NK-92 (cell line): ENCODE results near the gene SULT4A1.
"Not testable (repeated sequence)": the region's sequence is repeated elsewhere in the genome, so short reads cannot be mapped to it uniquely, and the experiment has no call there.

Source experiments
- DNase-seq: peaks from one replicate; lab custom pipeline; 2025; ENCODE audit not compliant: unreplicated experiment; lab: John Stamatoyannopoulos, UW

The SULT4A1 gene

DNA sequence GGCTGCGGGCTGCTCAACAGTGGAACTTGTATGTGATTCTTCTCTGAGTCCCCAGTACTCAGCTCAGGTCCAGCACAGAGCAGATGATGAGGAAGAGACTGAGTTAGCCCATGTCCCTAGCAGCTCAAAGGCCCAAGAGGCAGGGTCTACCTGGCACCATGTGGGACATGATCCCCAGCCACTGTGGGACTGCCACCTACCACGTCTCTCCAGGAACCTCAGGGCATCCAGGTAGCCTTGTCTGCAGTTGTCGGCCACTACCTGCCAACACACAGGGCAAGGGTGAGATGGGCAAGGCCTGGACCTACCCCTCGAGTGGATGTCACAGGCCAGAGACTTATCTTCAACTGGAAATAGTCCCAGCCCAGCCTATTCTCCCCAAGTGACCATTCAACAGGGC, 25.1 kb upstream of the SULT4A1 start:
- DNase-seq = no peak

DNA sequence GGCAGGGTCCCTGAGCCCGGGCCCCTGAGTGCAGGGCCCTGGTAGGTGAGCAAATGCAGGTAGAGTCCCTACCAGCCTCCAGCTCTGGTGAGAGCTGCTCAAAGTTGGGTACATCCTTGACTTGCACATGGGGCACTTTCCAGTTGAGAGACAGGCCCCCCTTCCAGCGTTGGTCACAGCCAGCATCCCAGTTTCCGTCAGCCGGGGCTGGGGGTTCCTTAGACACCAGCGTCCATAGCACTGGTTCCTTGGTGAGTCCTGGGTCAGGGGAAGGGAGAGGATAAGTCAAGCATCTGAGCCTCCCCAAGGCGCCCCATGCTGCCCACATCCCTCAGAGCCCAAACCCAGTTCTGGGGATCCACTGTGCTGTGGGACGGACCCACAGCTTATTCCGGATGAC, 23.9 kb upstream of the SULT4A1 start:
- DNase-seq = no peak

DNA sequence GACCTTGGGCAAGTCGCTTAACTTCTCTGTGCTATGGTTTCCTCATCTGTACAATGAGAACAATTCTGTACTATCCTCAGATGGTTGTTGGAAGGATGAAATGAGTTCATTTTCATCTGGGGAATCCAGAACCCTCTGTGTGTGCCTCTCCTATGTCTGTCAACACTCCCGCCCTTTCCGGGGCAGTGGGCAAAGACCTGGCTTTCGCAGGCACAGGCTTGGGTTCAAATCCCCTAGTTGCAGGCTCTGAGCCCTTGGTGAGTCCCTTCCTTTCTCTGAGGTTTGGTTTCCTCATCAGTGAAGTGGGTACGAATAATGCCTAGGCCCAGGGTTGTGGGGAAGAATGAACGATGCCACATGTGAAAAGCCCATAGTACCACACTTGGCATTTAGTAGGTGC, 23.5 kb upstream of the SULT4A1 start:
- no peak for DNase-seq

DNA sequence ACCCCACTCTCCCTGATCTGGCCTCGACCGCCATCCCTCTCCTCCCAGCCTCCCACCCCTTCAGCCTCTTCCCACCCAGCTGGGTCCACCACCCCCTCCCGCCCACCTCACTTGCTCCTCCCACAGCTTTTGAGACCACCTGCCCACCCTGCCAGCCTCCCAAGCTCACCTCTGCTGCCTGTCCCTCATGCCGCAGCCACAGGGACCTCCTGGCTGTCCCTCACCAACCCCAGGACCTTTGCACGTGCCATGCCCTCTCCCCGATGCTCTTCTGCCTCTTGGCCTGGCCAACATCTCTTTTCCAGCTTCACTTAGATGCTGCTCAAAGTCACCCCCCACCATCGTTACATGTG, 23.0 kb upstream of the SULT4A1 start:
- no peak for DNase-seq

DNA sequence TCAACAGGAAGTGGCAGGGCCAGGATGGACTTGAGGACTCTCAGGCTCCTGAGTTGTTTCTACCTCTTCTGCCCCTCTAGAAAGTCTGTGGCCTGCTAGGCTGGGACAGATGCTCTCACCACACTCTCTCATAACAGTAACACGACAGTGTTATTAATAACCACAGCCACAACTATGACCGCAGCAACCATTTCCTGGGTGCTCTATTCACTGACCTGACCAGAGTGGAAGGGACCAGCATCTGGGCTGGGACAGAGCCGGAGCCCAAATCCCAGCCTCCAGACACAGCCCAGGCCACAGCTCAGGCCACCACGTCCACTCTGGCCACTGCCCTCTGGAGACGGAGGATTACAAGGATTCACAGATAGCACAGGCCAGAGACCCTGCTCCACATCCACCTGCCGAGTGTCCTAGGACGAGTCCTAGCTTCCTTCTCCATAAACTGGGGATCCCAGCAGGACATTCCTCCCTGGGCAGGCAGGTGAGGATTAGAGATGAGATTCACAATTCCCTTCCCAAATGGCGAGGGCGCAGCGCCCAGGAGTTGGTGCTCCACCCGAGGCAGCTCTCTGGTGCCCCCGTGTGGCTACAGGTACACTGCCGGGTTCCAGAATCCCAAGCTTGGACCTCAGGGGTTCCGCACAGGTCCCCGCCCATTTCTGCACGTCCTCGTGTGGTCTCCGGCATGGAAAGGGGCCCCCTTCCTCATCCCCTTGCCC, 22.4 kb upstream of the SULT4A1 start:
- DNase-seq = no peak

DNA sequence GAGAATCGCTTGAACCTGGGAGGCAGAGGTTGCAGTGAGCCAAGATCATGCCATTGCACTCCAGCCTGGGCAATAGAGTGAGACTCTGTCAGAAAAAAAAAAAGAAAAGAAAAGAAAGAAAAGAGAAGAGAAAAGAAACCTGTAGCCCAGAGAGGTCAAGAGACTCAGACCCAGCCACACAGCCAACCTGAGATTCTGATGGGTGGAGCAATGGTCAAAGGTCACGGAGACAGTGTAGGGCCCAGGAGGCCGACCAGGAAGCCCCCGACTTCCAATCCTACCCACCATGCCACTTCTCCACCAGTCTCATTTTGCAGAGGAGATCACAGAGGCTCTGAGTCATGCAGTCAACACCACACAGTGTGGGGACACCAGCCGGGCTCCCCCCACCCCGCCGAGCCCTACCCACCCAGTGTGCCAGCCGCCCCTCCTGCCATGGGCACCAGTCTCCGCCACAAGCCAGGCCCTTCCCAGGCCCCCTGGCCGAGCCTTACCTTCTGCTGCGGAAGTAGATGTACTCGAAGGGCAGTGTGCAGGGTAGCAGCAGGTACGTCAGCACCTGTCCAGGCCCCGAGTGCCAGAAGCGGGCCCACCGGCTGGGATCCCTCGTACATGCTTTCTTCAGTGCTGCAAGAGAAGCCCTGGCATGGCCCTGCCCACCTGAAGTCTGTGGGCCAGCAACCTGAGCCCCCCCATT, 21.6 kb upstream of the SULT4A1 start:
- DNase-seq = no peak

DNA sequence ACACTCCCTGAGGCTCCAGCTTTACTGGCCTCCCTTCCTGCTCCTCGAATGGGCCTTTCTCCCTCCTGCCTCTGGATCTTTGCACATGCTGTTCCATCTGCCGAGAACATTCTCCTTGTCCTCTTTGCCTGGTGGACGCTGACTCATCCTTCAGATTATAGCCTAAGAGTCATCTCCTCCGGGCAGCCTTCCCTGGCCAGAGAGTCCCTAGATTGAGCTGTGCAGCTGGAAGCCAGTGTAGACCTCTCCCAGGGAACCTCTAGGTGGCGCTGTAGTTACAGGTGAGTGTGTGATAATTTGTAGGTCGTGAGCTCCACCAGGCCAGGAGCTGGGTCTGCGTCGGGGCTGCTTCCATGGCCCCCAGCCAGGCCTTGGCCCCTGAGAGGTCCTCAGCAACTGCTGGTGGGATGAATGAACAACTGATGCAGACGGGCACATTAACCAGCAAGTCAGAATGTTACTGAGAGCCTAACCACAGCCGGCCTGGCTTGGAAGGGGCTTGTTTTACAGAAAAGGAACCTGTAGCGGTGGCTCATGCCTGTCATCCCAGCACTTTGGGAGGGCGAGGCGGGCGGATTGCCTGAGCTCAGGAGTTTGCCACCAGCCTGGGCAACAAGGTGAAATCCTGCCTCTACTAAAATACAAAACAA, 20.8 kb upstream of the SULT4A1 start:
- no peak for DNase-seq

DNA sequence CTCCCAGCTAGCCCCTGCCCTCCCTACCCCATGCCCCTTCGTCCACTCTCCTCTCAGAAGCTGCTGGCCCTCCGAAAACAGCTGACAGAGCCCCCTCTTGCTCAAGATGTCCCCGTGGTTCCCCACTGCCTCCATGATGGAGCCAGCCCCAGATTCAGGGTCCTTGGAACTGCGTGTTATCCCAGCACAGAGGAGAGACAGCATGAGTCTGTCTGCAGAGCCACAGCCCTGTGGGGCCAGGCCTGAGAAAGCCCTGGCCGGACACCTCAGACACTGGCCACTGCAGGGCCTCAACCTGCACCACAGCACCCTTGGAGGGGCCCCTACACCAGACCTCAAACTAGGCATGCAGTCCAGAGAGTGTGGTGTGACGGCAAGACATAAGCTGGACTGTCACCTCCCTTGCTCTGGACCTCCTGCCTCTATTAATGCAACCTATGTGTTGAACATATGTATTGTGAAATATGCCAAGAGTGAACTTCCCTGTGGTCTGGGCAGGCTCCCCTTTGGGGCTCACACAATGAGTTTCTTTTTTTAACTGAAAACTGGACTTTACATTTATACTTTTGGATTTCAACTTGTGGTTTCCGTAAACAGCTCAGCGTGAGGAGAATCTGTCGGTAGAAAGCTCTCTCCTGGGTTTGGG, 19.9 kb upstream of the SULT4A1 start:
- DNase-seq = no peak

DNA sequence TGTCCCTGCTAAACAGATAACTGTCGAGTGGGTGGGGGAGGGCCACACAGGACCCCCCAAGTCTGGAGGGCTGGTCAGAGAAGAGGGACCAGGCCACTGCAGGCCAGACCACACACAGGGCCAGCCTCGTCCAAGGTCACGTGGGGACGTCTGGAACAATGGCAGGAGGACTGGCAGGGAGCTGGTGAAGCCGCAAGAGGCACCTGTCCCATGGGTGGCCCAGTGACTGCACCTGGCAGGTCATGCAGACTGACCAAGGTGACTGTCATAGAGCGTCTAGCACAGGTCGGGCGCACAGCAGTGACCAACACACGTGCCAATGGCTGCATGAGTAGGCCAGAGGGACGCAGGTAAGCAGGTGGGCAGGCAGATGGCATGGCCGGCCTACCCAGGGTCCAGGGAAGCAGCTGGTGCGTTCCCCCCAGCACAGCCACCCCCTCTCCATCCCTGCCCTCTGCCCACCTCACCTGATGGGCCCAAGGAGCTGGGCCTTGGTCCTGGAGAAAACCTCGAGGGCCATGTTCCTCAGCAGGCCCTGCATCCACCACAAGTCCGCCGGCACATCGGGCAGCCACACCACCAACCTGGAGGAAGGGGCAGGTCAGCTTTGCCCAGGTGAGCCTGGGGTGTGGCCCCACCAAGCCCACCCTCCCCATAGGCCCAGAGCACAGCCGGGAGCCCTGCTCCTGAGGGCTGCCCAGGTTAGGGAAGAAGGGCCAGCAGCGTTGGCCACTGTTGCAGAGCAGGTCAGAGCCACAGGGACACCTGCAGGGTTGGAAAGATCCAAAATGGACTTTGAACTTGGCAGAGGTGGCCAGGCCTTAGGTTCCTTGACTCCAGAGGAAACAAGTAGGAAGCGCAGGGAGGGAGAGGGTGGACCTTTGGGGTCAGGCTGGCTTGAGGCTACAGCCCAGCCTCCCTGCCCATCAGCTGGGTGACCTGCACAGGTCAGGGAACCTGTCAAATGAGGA, 19.1 kb upstream of the SULT4A1 start:
- no peak for DNase-seq

DNA sequence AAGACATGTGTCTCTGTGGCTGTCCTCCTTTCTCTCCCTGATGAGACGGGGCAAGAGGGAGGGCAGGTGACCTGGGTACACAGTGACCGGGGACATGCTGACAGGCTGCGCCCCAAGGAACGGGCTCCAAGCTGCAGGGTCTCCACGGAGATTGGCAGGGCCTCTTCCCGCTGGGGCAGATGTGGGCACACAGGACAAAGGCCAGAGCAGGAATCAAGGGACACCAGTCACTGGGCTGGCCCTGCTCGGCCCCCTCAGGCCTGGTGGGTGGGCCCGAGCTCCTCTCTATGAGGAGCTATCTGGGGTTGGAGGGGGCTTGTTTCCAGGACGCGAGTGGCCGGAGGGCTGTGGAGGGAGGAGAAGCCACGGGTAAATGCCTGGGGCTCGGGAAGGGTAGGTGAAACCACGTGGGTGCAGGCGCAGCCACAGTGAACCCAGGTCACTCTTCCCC, 18.3 kb upstream of the SULT4A1 start:
- no peak for DNase-seq

DNA sequence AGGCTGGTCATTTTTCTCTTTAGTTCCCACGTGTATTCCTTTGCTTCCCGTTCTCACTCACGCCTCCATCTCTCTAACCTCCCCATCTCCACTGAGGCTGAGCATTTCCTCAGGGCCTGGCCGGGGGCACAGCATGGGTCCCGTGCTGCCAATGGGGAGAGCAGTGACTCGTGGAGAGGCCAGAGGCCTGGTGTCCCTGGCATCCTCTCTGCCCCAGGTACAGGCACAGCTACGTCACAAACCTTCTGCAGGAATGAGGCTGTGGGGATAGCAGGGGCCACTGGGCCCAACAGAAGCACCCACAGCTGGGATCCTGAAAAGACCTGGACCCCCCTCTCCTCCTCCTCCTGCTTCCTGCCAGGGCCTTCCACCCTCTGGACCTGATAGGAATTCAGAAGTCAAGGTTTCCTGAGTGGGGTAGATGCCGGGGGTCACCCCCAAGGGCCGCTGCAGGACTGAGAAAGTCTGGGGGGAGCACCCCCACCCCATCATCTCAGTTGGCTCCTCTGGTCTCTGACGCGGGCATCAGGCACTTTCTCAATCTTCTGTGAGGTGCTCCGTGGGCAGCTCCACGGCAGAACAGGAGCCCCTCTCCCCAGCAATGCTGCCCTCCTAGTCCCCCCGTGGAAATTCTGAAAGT, 17.7 kb upstream of the SULT4A1 start:
- no peak for DNase-seq

DNA sequence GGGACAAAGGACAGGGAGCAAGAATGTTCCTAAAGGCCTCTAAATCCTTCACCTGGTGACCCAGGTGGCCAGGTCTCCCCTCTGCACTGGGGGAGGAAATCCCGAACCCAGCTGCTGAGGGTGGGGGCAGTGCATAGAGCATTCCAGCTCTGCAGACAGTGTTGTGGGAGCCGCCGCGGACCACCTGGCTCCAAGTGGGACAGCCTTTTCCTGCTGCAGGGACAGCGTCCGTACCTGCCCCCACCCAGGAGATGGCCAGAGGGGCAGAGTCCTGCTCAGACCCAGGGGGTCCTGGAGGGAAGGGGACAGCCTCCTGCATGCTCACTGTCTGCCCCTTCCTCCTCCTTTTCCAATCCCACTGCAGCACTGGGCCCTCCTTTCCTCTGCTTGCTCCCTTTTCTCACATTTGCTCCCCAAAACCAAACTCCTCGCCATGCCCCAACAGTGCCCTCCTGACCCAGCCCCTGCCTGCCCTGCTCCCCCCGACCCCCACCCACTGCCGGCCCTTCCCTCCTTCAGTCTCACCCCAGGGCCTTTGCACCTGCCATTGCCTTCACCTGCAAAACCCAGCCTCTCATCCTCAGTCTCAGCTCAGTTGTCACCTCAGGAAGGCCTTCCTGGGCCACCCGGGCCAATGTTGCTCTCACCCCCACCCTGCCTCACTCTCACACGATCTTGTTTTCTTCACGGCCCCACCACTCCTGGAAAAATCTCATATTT, 16.7 kb upstream of the SULT4A1 start:
- no peak for DNase-seq

DNA sequence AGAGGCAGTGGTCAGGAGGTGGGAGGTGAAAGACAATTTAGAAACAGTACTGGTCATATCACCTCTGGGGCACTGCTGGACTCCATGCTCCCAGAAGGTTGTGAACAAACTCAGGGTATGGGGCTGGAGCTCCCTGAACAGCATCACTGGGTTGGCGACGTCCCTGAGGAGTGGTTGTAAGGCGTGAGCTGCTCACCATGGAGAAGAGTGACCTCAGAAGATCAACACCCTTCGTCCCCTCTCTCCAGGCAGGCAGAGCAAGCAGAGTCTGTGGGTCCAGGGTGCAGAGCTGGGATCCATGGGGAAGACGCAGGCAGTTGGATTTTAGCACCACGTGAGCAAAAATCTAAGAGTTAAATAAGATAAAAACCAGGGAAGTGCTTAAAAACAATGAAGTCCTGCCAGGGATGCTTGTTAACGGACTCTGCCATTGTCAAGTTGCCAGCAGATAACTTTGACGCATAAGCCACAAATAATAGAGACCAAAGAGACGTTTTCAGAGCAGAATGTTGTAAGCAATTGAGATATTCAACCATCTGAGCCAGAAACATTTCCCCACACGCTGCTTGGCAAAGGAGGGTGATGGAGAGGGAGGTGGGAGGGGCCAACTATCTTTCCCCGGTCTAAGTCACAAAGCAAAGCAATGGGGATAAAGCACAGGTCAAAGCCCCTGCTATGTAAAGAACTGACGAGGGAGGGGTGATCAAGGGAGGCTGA, 15.9 kb upstream of the SULT4A1 start:
- no peak for DNase-seq

DNA sequence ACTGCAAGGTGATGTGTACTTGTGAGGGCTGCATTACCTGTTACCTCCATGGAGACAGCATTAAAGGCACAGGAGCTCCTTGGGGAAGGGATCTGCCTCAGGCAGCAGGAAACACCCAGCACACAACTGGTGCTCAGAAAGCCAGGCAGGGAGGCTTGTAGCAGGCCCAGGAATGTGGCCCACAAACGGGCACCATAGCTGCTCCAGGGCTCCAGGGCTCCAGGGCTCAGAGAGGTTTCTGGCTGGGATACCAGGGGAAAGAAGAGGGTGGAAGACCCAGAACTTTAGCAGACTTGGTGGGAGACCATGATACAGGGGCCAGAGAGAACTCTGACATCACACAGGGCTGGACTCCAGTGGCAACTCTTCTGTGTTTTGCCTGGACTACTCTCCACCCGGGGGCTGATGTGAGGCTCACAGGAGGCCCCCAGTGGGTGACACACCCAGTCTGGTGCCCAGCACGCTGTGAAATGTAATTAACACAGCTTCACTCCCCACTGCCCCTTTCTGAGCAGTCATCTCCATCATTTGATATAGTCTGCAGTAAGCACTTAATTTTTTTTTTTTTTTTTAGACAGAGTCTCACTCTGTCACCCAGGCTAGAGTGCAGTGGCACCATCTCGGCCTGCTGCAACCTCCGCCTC, 14.7 kb upstream of the SULT4A1 start:
- no peak for DNase-seq

DNA sequence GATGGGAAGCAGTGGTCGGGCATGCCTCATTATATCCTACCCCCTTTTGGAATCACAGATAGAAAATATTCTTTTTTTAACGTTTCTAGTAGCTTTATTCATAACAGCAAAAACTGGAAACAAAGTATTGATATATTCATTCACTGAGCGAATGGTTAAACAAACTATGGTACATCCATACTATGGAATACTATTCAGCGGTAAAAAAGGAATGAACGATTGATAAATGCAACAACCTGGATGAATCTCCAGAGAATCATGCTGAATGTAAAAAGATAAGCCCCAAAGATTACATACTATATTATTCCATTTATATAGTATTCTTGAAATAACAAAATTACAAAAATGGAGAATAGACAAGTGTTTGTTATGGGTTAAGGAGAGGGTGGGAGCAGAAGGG, 7.5 kb upstream of the SULT4A1 start:
- DNase-seq = no peak

DNA sequence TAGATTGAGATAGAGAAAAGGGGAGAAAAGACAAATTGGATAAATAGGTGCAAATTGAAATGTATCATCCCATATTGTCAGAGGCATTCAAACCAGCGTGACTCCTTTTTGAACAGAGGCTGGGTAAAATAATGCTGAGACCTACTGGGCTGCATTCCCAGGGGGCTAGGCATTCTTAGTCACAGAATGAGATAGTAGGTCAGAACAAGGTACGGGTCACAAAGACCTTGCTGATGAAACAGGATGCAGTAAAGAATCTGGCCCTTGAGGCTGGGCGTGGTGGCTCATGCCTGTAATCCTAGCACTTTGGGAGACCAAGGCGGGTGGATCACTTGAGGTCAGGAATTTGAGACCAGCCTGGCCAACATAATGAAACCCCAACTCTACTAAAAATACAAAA, 6.7 kb upstream of the SULT4A1 start:
- DNase-seq = not testable (repeated sequence)

DNA sequence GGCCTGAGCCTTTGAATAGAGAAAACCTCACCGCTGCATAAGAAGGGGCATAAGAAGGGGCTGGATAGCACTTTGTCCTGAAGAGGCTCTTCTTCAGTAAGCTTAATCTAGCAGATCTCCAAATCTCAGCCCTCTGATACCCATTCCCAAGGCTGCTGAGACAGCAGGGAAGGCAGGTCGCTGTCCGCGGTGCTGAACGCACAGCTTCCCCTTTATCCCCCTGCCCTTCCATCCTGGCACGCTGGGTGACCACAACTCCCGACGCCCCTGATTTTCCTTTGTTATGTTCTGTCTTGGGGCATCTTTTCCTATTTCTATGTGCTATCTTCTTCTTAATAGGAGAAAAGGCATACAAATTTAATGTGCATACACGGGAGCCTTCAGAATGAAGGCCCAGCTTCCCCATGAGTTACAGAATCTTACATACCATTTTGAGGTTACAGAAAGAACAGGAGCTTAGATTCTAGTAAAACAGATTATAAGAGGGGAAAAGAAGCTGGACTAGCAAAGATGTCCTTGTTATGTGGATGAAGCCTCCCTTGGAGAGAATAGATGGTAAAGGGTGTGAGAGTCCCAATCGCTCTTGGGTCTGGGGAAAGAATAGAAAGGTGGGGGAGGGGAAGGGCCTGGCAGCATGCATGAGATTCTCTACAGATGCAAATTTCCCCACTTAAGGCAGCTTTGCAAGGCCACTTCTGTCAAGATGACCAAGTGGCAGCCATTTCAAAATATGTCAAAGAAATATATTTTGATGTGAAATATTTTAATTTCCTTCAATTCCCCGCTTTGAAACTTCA, 5.7 kb upstream of the SULT4A1 start:
- DNase-seq = no peak

DNA sequence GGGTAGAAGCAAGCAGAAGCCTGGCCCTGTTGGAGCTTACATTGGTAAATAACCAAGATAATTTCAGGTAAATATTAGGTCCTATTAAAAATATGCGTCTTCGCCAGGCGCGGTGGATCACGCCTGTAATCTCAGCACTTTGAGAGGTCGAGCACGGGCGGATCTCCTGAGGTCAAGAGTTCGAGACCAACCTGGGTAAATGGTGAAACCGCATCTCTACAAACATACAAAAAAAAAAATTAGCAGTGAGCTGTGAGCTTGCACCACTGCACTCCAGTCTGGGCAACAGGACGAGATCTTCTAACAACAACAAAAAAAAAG, 529 bp upstream of the SULT4A1 start:
- no peak for DNase-seq
